Ascending aorta (tissue), 2 donors: ENCODE measurements around the gene IL4R. TPM values are rescaled to one million over a fixed set of nuclear protein-coding genes. Genes with fewer than 3 reads are reported as not detected.

Source experiments
- DNase-seq, 2 donors: peaks; one replicate each; pipeline ENCODE4 v3.0.0-alpha.2; 2019; ENCODE audit warnings: low spot score in 2 of 2
- H3K27ac ChIP-seq, 2 donors: fragments of 200-600 bp; sonication (generic); one replicate each; pipeline ENCODE4 v1.5.1; 2016 to 2017; ENCODE audit warnings: mild to moderate bottlenecking in 1 of 2
- H3K27me3 ChIP-seq: fragments of 200-600 bp; sonication (generic); one replicate; pipeline ENCODE4 v1.5.1; 2017
- H3K36me3 ChIP-seq, 2 donors: fragments of 200-600 bp; sonication (generic); one replicate each; pipeline ENCODE4 v1.5.1; 2016
- H3K4me1 ChIP-seq, 2 donors: fragments of 200-600 bp; sonication (generic); one replicate each; pipeline ENCODE4 v1.5.1; 2016 to 2017; ENCODE audit warnings: mild to moderate bottlenecking in 1 of 2
- H3K4me3 ChIP-seq, 2 donors: fragments of 200-600 bp; sonication (generic); one replicate each; pipeline ENCODE4 v1.5.1; 2016 to 2017; ENCODE audit warnings: mild to moderate bottlenecking in 1 of 2
- H3K9me3 ChIP-seq, 2 donors: fragments of 200-600 bp; sonication (generic); one replicate each; pipeline ENCODE4 v1.5.1; 2016
- CTCF ChIP-seq, 3 experiments: fragments of 200-600 bp in 2 of 3; fragments of 450-650 bp in 1 of 3; sonication (generic) in 2 of 3; IDR thresholded peaks; one replicate each; pipeline ENCODE4 v1.5.1; 2016 to 2019; ENCODE audit warnings: antibody characterized with exemption in 3 of 3, mild to moderate bottlenecking in 1 of 3, moderate library complexity in 1 of 3
- intact Hi-C: fragments of 100-400 bp; cut with DNase I; formaldehyde crosslinking; loops from one replicate; pipeline ENCODE4 v1.15.1; 2023
- total RNA-seq: library from RNA; depleted of rRNA; stranded (reverse); fragments of >200 nt; gene quantifications from one replicate; pipeline ENCODE4 v1.1.0, GENCODE V29; 2016

The IL4R gene
- total RNA-seq, 1 donor from 2014 or later = 88.7 TPM

GRCh38 chr16:27403601-27403992, 89.8 kb downstream of the IL4R start:
- H3K4me3 ChIP-seq = no peak overlapping the region
- H3K27ac ChIP-seq = no peak overlapping the region
- peaks cover 0 to 6% of the 10 kb centered on the region in 2 donors for H3K4me1 ChIP-seq
- TF ChIP-seq CTCF (IDR thresholded peaks at IDR 0.05) = no peak
- no peaks in the 10 kb centered on the region for H3K36me3 ChIP-seq
- intact Hi-C loops = no loop called here
- no peaks in the 10 kb centered on the region for H3K27me3 ChIP-seq
- no peaks in the 10 kb centered on the region for H3K9me3 ChIP-seq
- no peak for DNase-seq

GRCh38 chr16:27404163-27404823, 90.5 kb downstream of the IL4R start:
- H3K36me3 ChIP-seq = no peaks in the 10 kb centered on the region
- intact Hi-C loops = no loop called here
- peaks cover 0 to 6% of the 10 kb centered on the region in 2 donors for H3K4me1 ChIP-seq
- no peak for DNase-seq
- no peak for TF ChIP-seq CTCF (IDR thresholded peaks at IDR 0.05)
- no peak overlapping the region for H3K27ac ChIP-seq
- no peak overlapping the region for H3K4me3 ChIP-seq
- no peaks in the 10 kb centered on the region for H3K9me3 ChIP-seq
- H3K27me3 ChIP-seq = no peaks in the 10 kb centered on the region

- Histone ChIP-seq H3K4me1 (peaks cover 0 to 6% of the 10 kb centered on the region in 2 donors), H3K4me3 (no peak overlapping the region), H3K9me3 (no peaks in the 10 kb centered on the region), H3K36me3 (no peaks in the 10 kb centered on the region), H3K27ac (no peak overlapping the region), H3K27me3 (no peaks in the 10 kb centered on the region)
- DNase-seq = no peak
- intact Hi-C loops = no loop called here
- TF ChIP-seq CTCF (IDR thresholded peaks at IDR 0.05) = no peak
These were observed 92.0 kb downstream of the IL4R start for GRCh38 chr16:27405546-27406451.

GRCh38 chr16:27406511-27407128, 92.8 kb downstream of the IL4R start:
- Histone ChIP-seq H3K4me1 (peaks cover 0 to 6% of the 10 kb centered on the region in 2 donors), H3K27ac (no peak overlapping the region), H3K36me3 (no peaks in the 10 kb centered on the region), H3K27me3 (no peaks in the 10 kb centered on the region), H3K4me3 (no peak overlapping the region), H3K9me3 (no peaks in the 10 kb centered on the region)
- DNase-seq = no peak
- no peak for TF ChIP-seq CTCF (IDR thresholded peaks at IDR 0.05)
- intact Hi-C loops = no loop called here

GRCh38 chr16:27407133-27407532, 93.4 kb downstream of the IL4R start:
- no peak overlapping the region for H3K4me3 ChIP-seq
- DNase-seq = no peak
- no peak overlapping the region for H3K27ac ChIP-seq
- no peaks in the 10 kb centered on the region for H3K27me3 ChIP-seq
- H3K4me1 ChIP-seq = peaks cover 0 to 3% of the 10 kb centered on the region in 2 donors
- H3K9me3 ChIP-seq = no peaks in the 10 kb centered on the region
- no peak for TF ChIP-seq CTCF (IDR thresholded peaks at IDR 0.05)
- intact Hi-C loops = no loop called here
- no peaks in the 10 kb centered on the region for H3K36me3 ChIP-seq
